Activated CD4-positive, alpha-beta T cell treated with anti-CD3 and anti-CD28 coated beads for 48 hours (primary cell): ENCODE measurements around the gene GALP.
"Not testable (repeated sequence)": the region's sequence is repeated elsewhere in the genome, so short reads cannot be mapped to it uniquely, and the experiment has no call there.

Experiments
- DNase-seq: peaks from one replicate; pipeline ENCODE4 v3.0.0-alpha.2; 2020

GALP gene

DNA sequence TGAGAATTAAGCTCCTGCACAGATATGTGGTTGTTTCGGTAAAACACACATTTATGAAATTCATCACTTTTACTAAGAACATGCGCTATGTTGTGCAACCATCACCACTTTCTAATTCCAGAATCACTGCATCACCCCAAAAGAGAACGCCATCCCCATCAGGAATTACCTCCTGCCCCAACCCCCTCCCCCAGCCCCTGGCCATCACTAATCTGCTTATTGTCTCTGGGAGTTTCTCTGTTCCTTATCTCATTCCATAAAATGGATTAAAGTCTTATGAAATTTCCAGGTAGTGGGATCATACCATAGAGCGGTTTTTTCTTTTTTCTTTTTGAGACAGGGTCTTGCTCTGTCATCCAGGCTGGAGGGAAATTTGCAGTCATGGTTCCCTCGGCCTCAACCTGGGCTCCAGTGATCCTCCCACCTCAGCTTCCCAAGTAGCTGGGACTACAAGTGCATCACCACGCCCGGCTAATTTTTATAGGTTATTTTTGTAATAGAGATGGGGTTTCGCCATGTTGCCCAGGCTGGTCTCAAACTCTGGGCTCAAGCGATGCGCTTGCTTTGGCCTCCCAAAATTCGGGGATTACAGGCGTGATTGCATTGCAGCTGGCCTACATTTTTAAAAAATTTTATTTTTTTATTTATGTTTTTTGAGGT, 18.3 kb downstream of the GALP start:
- DNase-seq, result no peak

DNA sequence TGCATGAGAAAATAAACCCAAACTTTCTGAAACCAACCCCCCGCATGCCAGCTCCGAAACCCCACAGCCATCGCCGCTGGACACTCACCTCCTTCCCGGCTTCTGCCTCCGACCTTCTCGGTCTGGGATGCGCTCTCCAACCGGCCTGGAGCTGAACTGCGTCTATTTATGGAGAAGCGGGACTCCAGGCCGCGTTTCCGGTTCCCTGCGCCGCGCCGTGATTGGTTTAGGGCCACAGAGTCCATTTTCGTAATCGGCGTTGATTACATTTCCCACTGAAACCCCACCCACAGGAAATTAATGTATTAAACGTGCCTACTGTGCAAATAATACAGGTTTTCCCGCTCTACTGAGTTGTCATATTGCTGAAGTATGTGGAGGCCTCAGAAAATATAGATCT, 21.8 kb downstream of the GALP start, which contains the start of gene ZSCAN5B:
Gene ZSCAN5B, minus strand, starts transcription at position 138 of the 400 bp plus-strand sequence. CDS start 4,731 bp downstream, outside the sequence.
- not testable (repeated sequence) for DNase-seq

DNA sequence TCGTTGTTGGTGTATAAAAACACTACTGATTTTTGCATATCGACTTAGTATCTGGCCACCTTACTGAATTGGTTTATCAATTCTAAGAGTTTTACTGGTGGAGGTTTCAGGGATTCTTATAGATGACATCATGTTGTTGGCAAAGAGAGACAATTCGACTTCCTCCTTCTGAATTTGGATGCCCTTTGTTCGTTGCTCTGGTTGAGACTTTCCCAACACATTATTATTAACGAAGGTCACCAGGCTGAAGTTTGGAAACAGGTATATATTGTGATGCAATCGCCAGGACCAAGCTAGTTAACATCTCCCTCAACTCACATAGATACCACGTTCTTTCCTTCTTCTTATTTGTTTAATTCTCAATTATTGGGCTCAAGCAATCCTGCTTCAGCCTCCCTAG, 23.9 kb downstream of the GALP start:
- DNase-seq, result no peak

DNA sequence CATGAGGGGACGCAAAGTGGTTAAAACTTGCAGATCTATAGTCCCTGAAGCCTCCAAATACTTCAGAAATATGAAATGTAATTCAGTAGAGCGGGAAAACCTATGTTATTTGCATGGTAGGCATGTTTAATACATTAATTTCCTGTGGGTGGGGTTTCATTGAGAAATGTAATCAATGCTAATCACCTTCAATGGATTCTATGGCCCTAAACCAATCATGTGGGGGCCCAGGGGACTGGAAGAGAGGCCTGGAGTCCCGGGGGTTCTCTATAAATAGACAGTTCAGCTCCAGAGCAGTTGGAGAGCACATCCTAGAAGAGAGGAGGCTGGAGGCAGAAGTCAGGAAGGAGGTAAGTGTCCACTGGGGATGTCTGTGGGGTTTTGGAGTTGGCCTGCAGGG, 26.2 kb downstream of the GALP start, which contains the start of gene ZSCAN5C:
Gene ZSCAN5C, plus strand, starts transcription at position 301 of the 400 bp plus-strand sequence. CDS start 3,641 bp downstream, outside the sequence.
- no peak for DNase-seq

DNA sequence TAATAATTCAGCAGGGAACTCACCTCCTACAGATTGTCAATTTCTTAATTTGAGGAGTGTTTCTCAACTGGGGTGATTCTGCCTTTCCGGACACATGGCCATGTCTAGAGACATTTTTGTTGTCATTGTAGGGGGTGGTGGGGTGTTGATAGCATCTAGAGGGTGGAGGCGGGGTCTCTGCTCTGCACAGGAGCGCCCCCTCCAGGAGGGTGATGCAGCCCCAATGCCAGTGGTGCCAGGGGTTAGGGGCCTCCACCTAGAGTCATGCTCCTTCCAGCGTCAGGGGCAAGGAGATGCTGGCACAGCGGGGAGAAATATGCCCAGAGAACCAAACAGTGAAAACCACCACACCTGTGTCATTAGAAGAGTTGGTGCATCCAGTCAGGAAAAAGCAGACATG, 31.8 kb downstream of the GALP start:
- not testable (repeated sequence) for DNase-seq

DNA sequence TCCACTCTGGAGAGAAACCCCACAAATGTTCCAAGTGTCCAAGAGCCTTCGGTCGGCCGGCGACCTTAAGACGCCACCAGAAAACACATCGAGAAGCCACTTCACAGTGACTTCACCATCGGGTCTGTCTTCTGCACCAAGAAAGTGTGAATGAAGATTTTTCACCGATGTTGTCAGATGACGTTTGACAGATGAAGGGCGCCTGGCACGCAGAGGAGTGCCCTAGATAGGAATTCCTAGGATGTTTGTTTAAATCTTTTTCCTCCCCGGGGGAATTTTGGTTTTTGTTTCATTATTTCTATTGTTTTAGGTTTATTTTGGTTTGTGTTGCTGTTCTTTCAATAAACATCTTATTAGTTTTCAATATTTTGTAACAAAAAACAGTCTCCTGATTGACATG, 33.3 kb downstream of the GALP start:
- no peak for DNase-seq

DNA sequence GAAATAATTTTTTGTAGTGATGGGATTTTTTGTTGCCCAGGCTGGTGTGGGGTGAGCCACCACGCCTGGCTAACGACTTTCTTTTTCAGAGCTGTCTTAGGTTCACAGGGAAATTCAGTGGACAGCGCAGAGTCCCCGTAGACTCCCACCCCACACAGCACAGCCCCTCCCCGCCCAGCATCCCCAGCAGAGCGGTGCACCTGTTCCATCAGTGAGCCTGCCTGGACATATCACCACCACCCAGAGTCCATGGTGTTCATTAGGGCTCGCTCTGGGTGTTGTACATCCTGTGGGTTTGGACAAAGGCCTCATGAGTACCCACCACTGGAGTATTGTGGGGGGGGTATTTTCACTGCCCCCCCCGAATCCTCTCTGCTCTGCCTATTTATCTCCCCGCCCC, 34.2 kb downstream of the GALP start:
- not testable (repeated sequence) for DNase-seq

DNA sequence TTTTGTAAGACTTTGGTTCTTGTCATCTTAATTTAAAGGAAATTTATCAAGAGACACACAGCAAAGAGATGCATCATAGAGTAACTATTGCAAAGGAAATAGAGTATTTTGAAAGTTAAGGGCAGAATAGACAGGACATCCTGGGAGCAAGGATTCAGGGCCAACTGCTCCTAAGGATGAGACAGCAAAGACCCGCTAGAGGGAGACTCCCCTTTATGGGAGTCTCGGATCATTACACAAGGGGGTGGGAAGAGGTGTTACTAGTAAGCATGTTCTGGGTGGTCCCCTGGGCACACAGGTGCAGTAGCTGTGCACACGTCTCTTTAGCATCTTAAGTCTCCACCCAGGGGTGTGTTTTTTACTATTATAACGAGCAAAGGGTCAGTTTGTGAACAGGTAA, 35.9 kb downstream of the GALP start:
- DNase-seq, result no peak

DNA sequence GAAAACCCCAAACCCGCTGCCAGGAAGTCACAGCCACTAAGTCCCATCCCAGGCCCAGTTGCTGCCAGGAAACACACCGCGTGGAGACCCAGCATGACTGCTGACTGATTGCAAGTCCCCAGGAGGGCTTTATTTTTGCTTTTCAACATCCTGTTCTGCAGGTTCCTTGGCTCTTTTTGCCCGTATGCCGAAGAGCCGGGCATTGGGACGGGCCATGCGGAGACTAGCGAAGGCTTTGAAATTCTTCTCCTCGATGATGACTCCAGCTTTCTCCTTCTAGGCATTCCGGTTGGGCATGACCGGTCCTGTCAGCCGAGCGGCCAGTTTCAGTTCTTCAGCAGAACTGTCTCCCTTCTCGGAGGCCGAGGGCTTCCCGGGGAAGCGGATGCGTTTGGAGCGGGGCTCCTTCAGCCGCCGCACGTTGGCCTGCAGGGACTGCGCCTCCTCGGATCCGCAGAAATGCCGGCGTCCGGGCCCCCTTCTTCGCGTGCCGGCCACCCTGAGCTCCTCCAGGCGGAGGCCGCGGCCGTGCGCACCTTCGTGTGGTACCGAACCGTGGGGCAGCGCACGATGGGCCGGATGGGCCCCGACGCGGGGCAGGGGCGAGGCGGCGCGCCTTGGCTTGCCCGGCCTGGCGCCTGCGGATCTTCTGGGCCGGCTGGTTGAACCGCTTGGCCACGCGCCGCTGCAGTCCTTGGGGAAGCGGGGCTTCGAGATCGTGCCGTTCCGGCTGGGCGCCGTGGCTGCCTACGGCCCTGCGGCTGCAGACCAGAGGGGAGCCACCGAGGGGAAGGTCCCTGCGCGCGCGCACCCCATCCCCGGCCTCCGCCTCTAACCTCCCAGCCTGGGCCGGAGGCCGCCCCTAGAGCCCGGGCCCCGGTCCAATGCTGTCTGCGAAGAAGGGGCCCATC, 41.5 kb downstream of the GALP start:
- DNase-seq, result no peak

DNA sequence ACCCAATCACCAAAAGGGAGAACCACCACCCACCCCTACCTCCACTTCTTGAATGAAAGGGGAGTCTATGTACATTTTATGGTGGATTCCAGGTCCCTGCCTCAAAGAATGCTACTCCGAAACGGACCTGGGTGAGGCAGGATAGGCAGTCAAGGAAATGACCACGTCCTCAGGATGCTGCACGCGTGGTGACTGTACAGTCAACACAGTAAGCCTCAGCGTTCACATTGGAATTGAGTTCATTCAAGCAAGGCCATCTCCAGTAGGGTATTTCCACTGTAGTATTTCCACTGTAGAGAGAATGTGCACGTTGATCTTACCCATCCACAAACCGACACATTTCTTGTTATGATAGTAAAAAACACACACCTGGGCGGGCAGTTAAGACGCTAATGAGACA, 43.2 kb downstream of the GALP start:
- DNase-seq, result no peak

DNA sequence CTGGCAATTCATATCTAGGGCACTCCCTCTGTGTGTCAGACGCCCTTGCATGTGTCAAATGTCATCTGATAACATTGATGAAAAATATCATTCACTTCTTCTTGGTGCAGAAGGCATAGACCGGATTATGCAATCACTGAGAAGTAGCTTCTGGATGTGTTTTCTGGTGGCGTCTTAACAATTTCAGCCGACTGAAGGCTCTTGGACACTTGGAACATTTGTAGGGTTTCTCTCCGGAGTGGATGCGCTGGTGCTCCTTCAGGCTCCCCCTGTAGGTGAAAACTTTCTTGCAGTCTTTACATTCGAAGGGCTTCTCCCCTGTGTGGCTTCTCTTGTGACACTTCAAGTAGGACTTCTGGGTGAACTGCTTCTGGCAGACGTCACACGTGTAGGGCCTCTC, 45.6 kb downstream of the GALP start:
- not testable (repeated sequence) for DNase-seq

DNA sequence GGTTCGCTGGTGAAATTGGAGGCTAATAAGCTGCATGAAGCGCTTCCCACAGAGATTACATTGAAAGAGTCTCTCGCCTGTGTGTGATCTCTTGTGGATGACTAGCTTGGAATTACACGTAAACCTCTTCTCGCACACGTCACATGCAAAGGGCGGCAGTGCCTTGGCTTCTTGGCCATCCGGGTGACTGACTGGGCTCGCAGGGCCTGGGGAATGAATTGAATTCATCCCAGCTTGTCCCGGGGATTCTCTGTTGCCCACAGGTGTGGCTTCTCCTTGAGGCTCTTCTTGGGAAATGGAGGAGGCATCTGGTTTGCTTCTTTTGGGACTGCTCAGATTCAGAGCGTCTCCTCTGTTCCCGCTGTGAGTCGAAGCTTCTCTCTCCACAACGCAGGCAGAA, 46.0 kb downstream of the GALP start:
- no peak for DNase-seq

DNA sequence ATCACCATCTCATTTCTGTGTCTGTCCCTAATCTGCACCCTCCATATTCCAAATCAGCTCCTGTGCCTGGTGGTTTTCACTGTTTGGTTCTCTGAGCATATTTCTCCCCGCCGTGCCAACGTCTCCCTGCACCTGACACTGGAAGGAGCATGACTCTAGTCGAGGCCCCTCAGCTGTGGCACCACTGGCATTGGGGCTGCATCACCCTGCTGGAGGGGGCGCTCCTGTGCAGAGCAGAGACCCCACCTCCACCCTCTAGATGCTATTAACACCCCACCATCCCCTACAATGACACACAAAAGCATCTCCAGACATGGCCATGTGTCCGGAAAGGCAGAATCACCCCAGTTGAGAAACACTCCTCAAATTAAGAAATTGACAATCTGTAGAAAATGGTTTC, 47.1 kb downstream of the GALP start:
- DNase-seq, result no peak

DNA sequence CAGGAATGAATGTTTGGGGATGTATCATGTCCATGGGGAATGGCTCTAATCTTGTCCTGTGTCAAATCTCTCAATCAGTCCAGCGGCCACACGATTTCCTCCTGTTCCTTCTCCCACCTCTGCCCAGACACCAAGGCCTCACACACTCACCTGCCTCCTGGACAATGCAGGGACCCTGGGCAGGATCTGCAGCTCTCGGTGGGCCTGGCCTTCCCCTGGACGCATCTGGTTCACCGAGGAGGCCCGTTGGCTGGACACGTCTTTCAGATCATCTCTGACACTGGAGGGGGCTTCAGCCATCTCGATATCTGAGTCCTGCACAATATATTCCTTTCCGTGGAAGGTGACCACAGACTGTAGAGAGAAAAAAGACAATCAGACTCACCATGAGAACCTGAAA, 47.7 kb downstream of the GALP start:
- DNase-seq, result no peak
